HepG2 (cell line): ENCODE measurements around the gene PKLR. TPM values are rescaled to one million over a fixed set of nuclear protein-coding genes. Genes with fewer than 3 reads are reported as not detected.

Source experiments
- ATAC-seq: fragments of 200-7000 bp; cut with Tn5 transposase; 3 replicates; pipeline ENCODE4 v1.9.1; 2020; ENCODE audit warnings: mild to moderate bottlenecking, moderate library complexity
- BruUV-seq: library from RNA; stranded (reverse); fragments of 400-500 nt; replicated peaks from 2 replicates; lab custom pipeline; 2021; lab: Mats Ljungman, UMichigan
- CTCF ChIA-PET: fragments of 300-600 bp; formaldehyde crosslinking; extraction: SDS; loops from one replicate; lab custom pipeline; 2021; ENCODE audit warnings: low total read pairs, inconsistent platforms, low intra/inter-chr PET ratio; lab: Yijun Ruan, JAX
- POLR2A ChIA-PET: fragments of 350-600 bp; sonication (Branson Sonifier 250); formaldehyde crosslinking; loops from one replicate; lab custom pipeline; 2020; ENCODE audit warnings: antibody characterized with exemption, inconsistent platforms; lab: Yijun Ruan, JAX
- DNase-seq: peaks from one replicate; pipeline ENCODE4 v3.0.0-alpha.2; 2015; ENCODE audit warnings: low spot score
- FAIRE-seq: peaks from 3 replicates; lab custom pipeline; 2011; peaks lifted over from hg19 to GRCh38; lab: Jason Lieb, UNC
- H2AFZ ChIP-seq: one replicate; pipeline ENCODE4 v1.6.1; 2011; ENCODE audit warnings: low read length, inconsistent platforms
- H3K27ac ChIP-seq: fragments of 300-600 bp; 3 replicates; pipeline ENCODE4 v1.8.0; 2011; ENCODE audit warnings: mixed run types, mild to moderate bottlenecking, mixed read lengths, low read length, inconsistent platforms; ENCODE audit not compliant: insufficient read depth; ENCODE audit errors: extremely low read length
- H3K27me3 ChIP-seq, 2 experiments: fragments of 200-600 bp in 1 of 2; 2 replicates in 1 of 2; 3 replicates in 1 of 2; pipeline versions ENCODE4 v1.6.0 to v1.8.0; 2011; ENCODE audit warnings: low read length in 2 of 2, mild to moderate bottlenecking in 2 of 2, moderate library complexity in 2 of 2, inconsistent platforms in 1 of 2; ENCODE audit not compliant: insufficient read depth in 2 of 2, control insufficient read depth in 1 of 2
- H3K36me3 ChIP-seq, 2 experiments: fragments of 200-600 bp in 1 of 2; replicated peaks in 1 of 2; 2 replicates in 1 of 2; 3 replicates in 1 of 2; pipeline versions ENCODE4 v1.5.1 to v1.8.0; 2011; ENCODE audit warnings: low read length in 2 of 2, inconsistent platforms in 1 of 2; ENCODE audit not compliant: insufficient read depth in 2 of 2, control insufficient read depth in 1 of 2
- H3K4me1 ChIP-seq: 2 replicates; pipeline ENCODE4 v1.5.1; 2012; ENCODE audit warnings: low read length, inconsistent platforms; ENCODE audit not compliant: insufficient read depth
- H3K4me2 ChIP-seq: 2 replicates; pipeline ENCODE4 v1.6.0; 2011; ENCODE audit warnings: low read depth, low read length, inconsistent platforms
- H3K4me3 ChIP-seq, 3 experiments: fragments of 200-600 bp in 1 of 3; sonication (generic), shearing (Covaris generic) in 1 of 3; replicated peaks in 1 of 3; 2 replicates each; pipeline ENCODE4 v1.5.1; 2011 to 2016; ENCODE audit warnings: low read length in 3 of 3, inconsistent platforms in 2 of 3, low read depth in 2 of 3, mild to moderate bottlenecking in 2 of 3, control low read depth in 1 of 3, mixed read lengths in 1 of 3; ENCODE audit not compliant: insufficient read depth in 1 of 3
- H3K79me2 ChIP-seq: one replicate; pipeline ENCODE4 v1.6.1; 2011; ENCODE audit warnings: low read length, inconsistent platforms; ENCODE audit not compliant: insufficient read depth
- H3K9ac ChIP-seq: 2 replicates; pipeline ENCODE4 v1.6.0; 2011; ENCODE audit warnings: mild to moderate bottlenecking, low read depth, low read length, inconsistent platforms; ENCODE audit not compliant: insufficient read depth
- H3K9me3 ChIP-seq: 2 replicates; pipeline ENCODE4 v1.5.1; 2012; ENCODE audit warnings: mild to moderate bottlenecking, low read length
- H4K20me1 ChIP-seq: 2 replicates; pipeline ENCODE4 v1.6.0; 2011; ENCODE audit warnings: inconsistent platforms, mild to moderate bottlenecking, low read length, moderate library complexity; ENCODE audit not compliant: insufficient read depth
- KDM6A ChIP-seq: IDR thresholded peaks from 2 replicates; pipeline ENCODE4 v1.6.1; 2016; ENCODE audit warnings: low read depth
- MAFG ChIP-seq: sonication (generic); formaldehyde crosslinking; IDR thresholded peaks from 2 replicates; pipeline ENCODE4 v1.5.1; 2020; ENCODE audit warnings: mild to moderate bottlenecking, missing genetic modification reagents
- MYC ChIP-seq: sonication (generic); formaldehyde crosslinking; IDR thresholded peaks from 2 replicates; pipeline ENCODE4 v1.9.0; 2021; ENCODE audit warnings: missing genetic modification reagents, borderline replicate concordance
- PATZ1 ChIP-seq: sonication (generic); formaldehyde crosslinking; IDR thresholded peaks from 2 replicates; pipeline ENCODE4 v1.4.0; 2020; ENCODE audit warnings: missing genetic modification reagents
- PBX2 ChIP-seq: IDR thresholded peaks from 2 replicates; pipeline ENCODE4 v1.6.1; 2016; ENCODE audit warnings: control low read depth
- SP2 ChIP-seq: sonication (generic); formaldehyde crosslinking; IDR thresholded peaks from 2 replicates; pipeline ENCODE4 v1.5.1; 2020; ENCODE audit warnings: mild to moderate bottlenecking, missing genetic modification reagents
- TIGD3 ChIP-seq: sonication (generic); formaldehyde crosslinking; IDR thresholded peaks from 2 replicates; pipeline ENCODE4 v1.5.1; 2020; ENCODE audit warnings: mild to moderate bottlenecking, missing genetic modification reagents, borderline replicate concordance
- ZNF550 ChIP-seq: sonication (generic); formaldehyde crosslinking; IDR thresholded peaks from 2 replicates; pipeline ENCODE4 v1.4.0; 2020; ENCODE audit warnings: mild to moderate bottlenecking, missing genetic modification reagents, borderline replicate concordance
- WGBS: methylation state at CpG from one replicate; pipeline ENCODE4 v1.1.6; 2017; ENCODE audit warnings: low lambda C conversion rate; 5-methylcytosine and 5-hydroxymethylcytosine counted together
- in situ Hi-C: cut with HindIII; loops from 2 replicates; pipeline ENCODE4 v1.10.0; 2017; ENCODE audit warnings: low pct_unique_long_range_greater_than_20kb; ENCODE audit not compliant: extremely low pct_ligation_motif_present
- intact Hi-C: fragments of 100-400 bp; cut with micrococcal nuclease; formaldehyde crosslinking; loops from one replicate; pipeline ENCODE4 v1.10.0; 2022; ENCODE audit not compliant: unreplicated experiment
- polyA plus RNA-seq, 8 experiments: library from polyadenylated mRNA; depleted of rRNA in 3 of 8; stranded (reverse) in 7 of 8; unstranded in 1 of 8; fragments of >200 nt; fragmentation: Illumina TruSeq in 4 of 8; extraction: Trizol in 4 of 8; gene quantifications; 2 replicates each; pipeline versions ENCODE4 v1.2.1 to v1.2.3, GENCODE V29; 2011 to 2016; ENCODE audit warnings: low read depth in 4 of 8, missing spikeins in 1 of 8, mixed read lengths in 1 of 8; ENCODE audit not compliant: insufficient read depth in 1 of 8
- total RNA-seq, 5 experiments: library from RNA; depleted of rRNA; stranded (reverse); fragments of >200 nt; fragmentation: Illumina TruSeq; extraction: Trizol; gene quantifications; 2 replicates each; pipeline ENCODE4 v1.2.3, GENCODE V29; 2016; ENCODE audit warnings: low read depth in 1 of 5
- TF ChIP-seq, protein P1 (sequence below): sonication (generic); formaldehyde crosslinking; IDR thresholded peaks from 2 replicates; pipeline ENCODE4 v1.4.0; 2020; ENCODE audit warnings: missing genetic modification reagents, borderline replicate concordance

PKLR gene
- total and polyA plus RNA-seq, 2 of the 13 experiments (the other 11 are each of a cell fraction or from before 2014, with no cell fraction given): 10.3 to 29.3 TPM

GRCh38 chr1:155279268-155279667 lies 22.0 kb downstream of the PKLR start:
- no peak for DNase-seq
- H3K9me3 ChIP-seq: no peaks in the 10 kb centered on the region
- H3K4me3 ChIP-seq: no peak overlapping the region
- TF ChIP-seq MYC (CRISPR knock-in tag) (no peak), PBX2 (no peak), MAFG (CRISPR knock-in tag) (no peak)
- TF ChIP-seq, all 625 proteins: peak for 0
- H4K20me1 ChIP-seq: no peaks in the 10 kb centered on the region
- H3K27me3 ChIP-seq: no peaks in the 10 kb centered on the region; a peak in 1 of 5 replicates
- H3K79me2 ChIP-seq: no peaks in the 10 kb centered on the region
- H2AFZ ChIP-seq: no peak overlapping the region
- BruUV-seq: no TSS peak
- intact Hi-C loops (loop anchor here (5.0 kb wide), 1 partner anchor 43 kb away; the partner anchor contains the start of gene RUSC1), in situ Hi-C loops (loop anchor here (5.0 kb wide), 1 partner anchor 38 kb away; no protein-coding TSS in a partner anchor)
- no peak overlapping the region for H3K27ac ChIP-seq
- WGBS: 91% methylated on average over 2 of the region's 2 CpGs
- ChIA-PET CTCF (no interaction called here), POLR2A (interaction anchor here (1.4 kb wide), 1 partner anchor 29 kb away, joined by 6 read pairs; no protein-coding TSS in a partner anchor)
- H3K4me1 ChIP-seq: peaks cover 38% of the 10 kb centered on the region
- FAIRE-seq (no peak), ATAC-seq (no peak)
- H3K9ac ChIP-seq: no peak overlapping the region
- H3K4me2 ChIP-seq: no peak overlapping the region
- H3K36me3 ChIP-seq: no peaks in the 10 kb centered on the region; a peak in 1 of 5 replicates

GRCh38 chr1:155278689-155279160 lies 22.5 kb downstream of the PKLR start:
- H3K79me2 ChIP-seq: no peaks in the 10 kb centered on the region
- H3K4me2 ChIP-seq: peak overlapping the region; percentile 95
- H3K9ac ChIP-seq: no peak overlapping the region
- POLR2A ChIA-PET: interaction anchor here (1.1 to 1.4 kb wide), 3 partner anchors 22 to 45 kb away, joined by 3 to 6 read pairs (median 3); no protein-coding TSS in a partner anchor
- no peak for DNase-seq
- CTCF ChIA-PET: interaction anchor here (2.1 to 2.4 kb wide), 2 partner anchors 29 to 45 kb away, joined by 21 to 35 read pairs; partner anchors contain the start of gene FDPS
- no peaks in the 10 kb centered on the region; a peak in 1 of 5 replicates for H3K36me3 ChIP-seq
- BruUV-seq: TSS peak; percentile 51
- H2AFZ ChIP-seq: no peak overlapping the region
- ATAC-seq: no peak
- 75% methylated on average over 10 of the region's 10 CpGs for WGBS
- FAIRE-seq: no peak
- H3K9me3 ChIP-seq: no peaks in the 10 kb centered on the region
- H3K27ac ChIP-seq: no peak overlapping the region
- H3K27me3 ChIP-seq: no peaks in the 10 kb centered on the region; a peak in 1 of 5 replicates
- in situ Hi-C loops: loop anchor here (5.0 kb wide), 1 partner anchor 39 kb away; no protein-coding TSS in a partner anchor
- H4K20me1 ChIP-seq: no peaks in the 10 kb centered on the region
- H3K4me3 ChIP-seq: peak overlapping the region in 1 of 3 experiments; percentile 97; a peak in 3 of 6 replicates
- peaks cover 39% of the 10 kb centered on the region for H3K4me1 ChIP-seq
- intact Hi-C loops: loop anchor here (5.0 kb wide), 1 partner anchor 44 kb away; the partner anchor contains the start of gene RUSC1
- TF ChIP-seq PBX2 (no peak), SP2 (no peak), KDM6A (CRISPR knock-in tag) (no peak), PATZ1 (CRISPR knock-in tag) (no peak), ZNF550 (CRISPR knock-in tag) (no peak), TIGD3 (no peak)
- TF ChIP-seq, protein P1, sequence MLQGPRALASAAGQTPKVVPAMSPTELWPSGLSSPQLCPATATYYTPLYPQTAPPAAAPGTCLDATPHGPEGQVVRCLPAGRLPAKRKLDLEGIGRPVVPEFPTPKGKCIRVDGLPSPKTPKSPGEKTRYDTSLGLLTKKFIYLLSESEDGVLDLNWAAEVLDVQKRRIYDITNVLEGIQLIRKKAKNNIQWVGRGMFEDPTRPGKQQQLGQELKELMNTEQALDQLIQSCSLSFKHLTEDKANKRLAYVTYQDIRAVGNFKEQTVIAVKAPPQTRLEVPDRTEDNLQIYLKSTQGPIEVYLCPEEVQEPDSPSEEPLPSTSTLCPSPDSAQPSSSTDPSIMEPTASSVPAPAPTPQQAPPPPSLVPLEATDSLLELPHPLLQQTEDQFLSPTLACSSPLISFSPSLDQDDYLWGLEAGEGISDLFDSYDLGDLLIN: no peak
